ENCODE results near the gene PTPRN2. TPM values are rescaled to one million over a fixed set of nuclear protein-coding genes. Genes with fewer than 3 reads are reported as not detected.

Gene PTPRN2
- total and polyA plus RNA-seq, 2 of the 13 experiments (the other 11 are each of a cell fraction or from before 2014, with no cell fraction given): 2.5 to 24.2 TPM

DNA sequence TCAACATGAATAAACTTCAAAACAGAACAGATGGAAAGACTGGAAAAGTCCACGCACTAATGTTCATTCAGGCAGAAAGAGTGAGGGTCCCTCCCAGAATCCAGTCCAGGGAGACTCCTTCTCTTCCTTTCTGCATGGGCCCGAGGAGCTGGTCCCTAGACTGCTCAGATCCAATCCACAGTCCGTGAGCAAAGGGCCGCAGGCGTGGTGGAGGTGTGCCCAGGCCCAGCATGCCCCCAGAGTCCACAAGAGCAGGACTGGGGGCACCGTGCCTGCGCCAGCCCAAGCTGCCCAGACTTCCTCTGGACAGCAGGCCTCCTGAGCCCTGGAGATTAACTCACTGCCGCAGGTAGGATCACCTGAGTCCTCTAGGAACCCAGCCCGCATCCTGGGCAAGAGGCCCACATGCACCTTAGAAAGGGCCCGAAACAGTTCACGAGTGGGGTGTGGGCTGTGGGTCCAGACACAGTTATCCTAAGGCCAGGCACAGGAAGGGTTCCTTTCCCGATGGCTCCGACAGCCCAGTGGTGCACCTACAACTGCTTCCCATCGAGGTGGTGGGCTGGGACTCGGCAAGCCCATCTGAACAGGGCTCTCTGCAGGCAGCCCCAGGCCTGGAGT is 719.8 kb downstream of the PTPRN2 start (continued):
- TF ChIP-seq ZNF441 (CRISPR knock-in tag; IDR thresholded peaks at IDR 0.05; ENCODE audit: borderline replicate concordance): no peak
- TF ChIP-seq RFXANK (CRISPR knock-in tag; IDR thresholded peaks at IDR 0.05): no peak
- no peak for TF ChIP-seq ZNF607 (CRISPR knock-in tag; IDR thresholded peaks at IDR 0.05; ENCODE audit: borderline replicate concordance)
- TF ChIP-seq JARID2 (CRISPR knock-in tag; IDR thresholded peaks at IDR 0.05; ENCODE audit: insufficient replicate concordance): no peak
- no peak for TF ChIP-seq GATAD1 (CRISPR knock-in tag; IDR thresholded peaks at IDR 0.05)
- no peak for TF ChIP-seq ZNF333 (CRISPR knock-in tag; IDR thresholded peaks at IDR 0.05; ENCODE audit: borderline replicate concordance)
- TF ChIP-seq KLF15 (CRISPR knock-in tag; IDR thresholded peaks at IDR 0.05; ENCODE audit: borderline replicate concordance): no peak
- TF ChIP-seq ZSCAN20 (CRISPR knock-in tag; IDR thresholded peaks at IDR 0.05; ENCODE audit: borderline replicate concordance): no peak
- TF ChIP-seq FOXJ3 (CRISPR knock-in tag; IDR thresholded peaks at IDR 0.05; ENCODE audit: borderline replicate concordance): no peak
- TF ChIP-seq ZNF234 (CRISPR knock-in tag; conservative IDR thresholded peaks at IDR 0.05): no peak
- TF ChIP-seq JUNB (CRISPR knock-in tag; IDR thresholded peaks at IDR 0.05; ENCODE audit: borderline replicate concordance): no peak
- TF ChIP-seq, protein P1, sequence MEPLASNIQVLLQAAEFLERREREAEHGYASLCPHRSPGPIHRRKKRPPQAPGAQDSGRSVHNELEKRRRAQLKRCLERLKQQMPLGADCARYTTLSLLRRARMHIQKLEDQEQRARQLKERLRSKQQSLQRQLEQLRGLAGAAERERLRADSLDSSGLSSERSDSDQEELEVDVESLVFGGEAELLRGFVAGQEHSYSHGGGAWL (CRISPR knock-in tag; IDR thresholded peaks at IDR 0.05): no peak
- TF ChIP-seq MEF2D (CRISPR knock-in tag; IDR thresholded peaks at IDR 0.05): no peak

DNA sequence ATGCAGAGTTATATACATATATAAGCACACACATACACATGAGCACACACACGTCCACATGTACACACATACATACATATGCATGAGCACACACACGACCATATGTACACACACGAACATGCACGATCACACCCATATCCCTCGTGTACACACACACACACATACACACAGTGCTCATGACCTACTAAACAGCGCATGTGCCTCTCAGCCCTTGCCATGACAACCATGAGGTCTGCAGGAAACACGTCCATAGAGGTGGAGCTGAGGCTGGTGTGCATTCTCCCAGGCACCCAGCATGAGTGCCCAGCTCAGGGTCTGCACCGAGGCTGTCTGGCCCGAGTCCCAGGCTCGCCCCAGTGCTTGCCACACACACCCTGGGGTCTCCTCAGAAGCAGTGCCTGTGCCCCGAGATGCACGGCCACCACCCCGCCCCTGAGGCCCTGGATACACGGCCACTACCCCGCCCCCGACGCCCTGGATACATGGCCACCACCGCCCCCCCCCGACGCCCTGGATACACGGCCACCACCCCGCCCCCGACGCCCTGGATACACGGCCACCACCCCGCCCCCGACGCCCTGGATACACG is 721.2 kb downstream of the PTPRN2 start:
- no TSS peak for BruUV-seq (replicated peaks)

More for the DNA sequence above, 721.2 kb downstream of the PTPRN2 start:
- intact Hi-C loops (cut with micrococcal nuclease; ENCODE audit: unreplicated experiment) (no loop called here), in situ Hi-C loops (cut with HindIII; ENCODE audit: extremely low pct_ligation_motif_present, low pct_unique_long_range_greater_than_20kb) (no loop called here)
- FAIRE-seq (no peak), DNase-seq (ENCODE audit: low spot score) (no peak), ATAC-seq (no peak)
- H3K4me2 ChIP-seq (ENCODE audit: low read depth, low read length): no peak overlapping the region
- no peaks in the 10 kb centered on the region for H3K4me1 ChIP-seq (ENCODE audit: insufficient read depth, low read length)
- no peaks in the 10 kb centered on the region for H3K9me3 ChIP-seq (ENCODE audit: low read length)
- H3K9ac ChIP-seq (ENCODE audit: insufficient read depth, low read depth, low read length): no peak overlapping the region
- POLR2A ChIA-PET: no interaction called here
- H3K36me3 ChIP-seq (replicated peaks in 1 of 2; ENCODE audit: control insufficient read depth in 1 of 2, insufficient read depth in 2 of 2, low read length in 2 of 2): no peaks in the 10 kb centered on the region
- CTCF ChIA-PET (ENCODE audit: low intra/inter-chr PET ratio, low total read pairs): no interaction called here
- no peak for TF ChIP-seq ARID2 (CRISPR knock-in tag; IDR thresholded peaks at IDR 0.05; ENCODE audit: borderline replicate concordance)
- TF ChIP-seq, protein P2, sequence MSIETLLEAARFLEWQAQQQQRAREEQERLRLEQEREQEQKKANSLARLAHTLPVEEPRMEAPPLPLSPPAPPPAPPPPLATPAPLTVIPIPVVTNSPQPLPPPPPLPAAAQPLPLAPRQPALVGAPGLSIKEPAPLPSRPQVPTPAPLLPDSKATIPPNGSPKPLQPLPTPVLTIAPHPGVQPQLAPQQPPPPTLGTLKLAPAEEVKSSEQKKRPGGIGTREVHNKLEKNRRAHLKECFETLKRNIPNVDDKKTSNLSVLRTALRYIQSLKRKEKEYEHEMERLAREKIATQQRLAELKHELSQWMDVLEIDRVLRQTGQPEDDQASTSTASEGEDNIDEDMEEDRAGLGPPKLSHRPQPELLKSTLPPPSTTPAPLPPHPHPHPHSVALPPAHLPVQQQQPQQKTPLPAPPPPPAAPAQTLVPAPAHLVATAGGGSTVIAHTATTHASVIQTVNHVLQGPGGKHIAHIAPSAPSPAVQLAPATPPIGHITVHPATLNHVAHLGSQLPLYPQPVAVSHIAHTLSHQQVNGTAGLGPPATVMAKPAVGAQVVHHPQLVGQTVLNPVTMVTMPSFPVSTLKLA (IDR thresholded peaks at IDR 0.05): peak; percentile 76
- 0 out of 5 replicates have a peak, but pooled peaks cover 0 to 2% of the 10 kb centered on the region in 2 experiments for H3K27me3 ChIP-seq (ENCODE audit: control insufficient read depth in 1 of 2, insufficient read depth in 2 of 2, low read length in 2 of 2)
- peaks cover 3% of the 10 kb centered on the region; the same call in 1 of the 2 replicates for H4K20me1 ChIP-seq (ENCODE audit: insufficient read depth, low read length)
- H3K27ac ChIP-seq (ENCODE audit: extremely low read length, insufficient read depth, low read length): no peak overlapping the region
- 90% methylated on average over 21 of the region's 29 CpGs for WGBS (ENCODE audit: low lambda C conversion rate)
- no peak overlapping the region for H3K4me3 ChIP-seq (replicated peaks in 1 of 3; ENCODE audit: insufficient read depth in 1 of 3, low read depth in 2 of 3, low read length in 3 of 3)
- no peak overlapping the region for H2AFZ ChIP-seq (ENCODE audit: low read length)
- H3K79me2 ChIP-seq (ENCODE audit: insufficient read depth, low read length): no peaks in the 10 kb centered on the region
